Measurements from ENCODE around the gene GYPE.
"Not testable (repeated sequence)": the region's sequence is repeated elsewhere in the genome, so short reads cannot be mapped to it uniquely, and the experiment has no call there.

GYPE gene

DNA sequence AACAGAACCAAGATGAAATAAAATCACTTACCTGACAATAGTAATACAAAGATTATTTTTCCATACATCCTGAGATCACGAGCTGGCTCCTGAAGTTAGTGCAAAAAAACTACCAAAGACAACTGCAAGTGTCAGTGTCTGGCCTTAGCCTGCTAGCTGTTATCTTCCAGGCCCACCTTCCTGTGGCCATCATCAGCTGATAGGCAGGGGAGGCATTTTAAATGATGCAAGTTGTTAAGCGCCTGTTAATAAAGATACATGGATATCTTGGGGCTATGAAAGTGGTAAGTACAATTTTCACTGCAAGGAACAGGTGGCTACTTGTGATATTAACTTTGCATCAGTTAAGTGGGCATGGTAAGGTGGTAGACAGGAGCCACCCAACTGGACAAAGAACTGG, at the start of gene GYPE:
TSS of gene GYPE (minus strand) at position 120 of the 400 bp plus-strand sequence. CDS start at position 68, 52 bp downstream.
- not testable (repeated sequence) for DNase-seq (ENCODE audit: low read depth)

DNA sequence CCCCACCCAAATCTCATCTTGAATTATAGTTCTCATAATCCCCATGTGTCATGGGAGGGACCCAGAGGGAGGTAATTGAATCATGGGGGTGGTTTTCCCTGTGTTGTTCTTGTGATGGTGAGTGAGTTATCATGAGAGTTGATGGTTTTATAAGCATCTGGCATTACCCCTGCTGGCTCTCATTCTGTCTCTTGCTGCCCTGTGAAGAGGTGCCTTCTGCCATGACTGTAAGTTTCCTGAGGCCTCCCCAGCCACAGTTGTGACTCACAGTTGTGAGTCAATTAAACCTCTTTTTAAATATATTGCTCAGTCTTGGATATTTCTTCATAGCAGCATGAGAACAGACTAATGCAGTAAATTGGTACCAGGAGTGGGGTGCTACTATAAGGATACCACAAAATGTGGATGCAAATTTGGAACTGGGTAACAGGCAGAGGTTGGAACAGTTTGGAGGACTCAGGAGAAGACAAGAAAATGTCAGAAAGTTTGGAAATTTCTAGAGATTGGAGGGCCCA, 46.2 kb upstream of the GYPE start:
- not testable (repeated sequence) for DNase-seq (ENCODE audit: low read depth)

DNA sequence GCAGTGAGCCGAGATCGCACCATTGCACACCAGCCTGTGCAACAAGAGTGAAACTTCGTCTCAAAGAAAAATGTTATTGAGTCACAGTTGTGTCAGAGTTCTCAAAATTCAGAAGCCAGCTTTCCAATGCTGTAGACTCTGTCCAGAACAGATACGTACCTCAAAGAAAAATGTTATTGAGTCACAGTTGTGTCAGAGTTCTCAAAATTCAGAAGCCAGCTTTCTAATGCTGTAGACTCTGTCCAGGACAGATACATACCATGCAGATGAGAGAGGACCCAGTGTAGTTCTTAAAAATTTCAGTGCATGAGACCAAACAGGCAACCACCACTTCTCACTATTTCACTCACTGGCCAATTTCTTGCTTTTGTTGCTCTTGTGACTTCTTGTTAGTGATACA, 45.6 kb upstream of the GYPE start:
- DNase-seq (ENCODE audit: low read depth) = not testable (repeated sequence)

DNA sequence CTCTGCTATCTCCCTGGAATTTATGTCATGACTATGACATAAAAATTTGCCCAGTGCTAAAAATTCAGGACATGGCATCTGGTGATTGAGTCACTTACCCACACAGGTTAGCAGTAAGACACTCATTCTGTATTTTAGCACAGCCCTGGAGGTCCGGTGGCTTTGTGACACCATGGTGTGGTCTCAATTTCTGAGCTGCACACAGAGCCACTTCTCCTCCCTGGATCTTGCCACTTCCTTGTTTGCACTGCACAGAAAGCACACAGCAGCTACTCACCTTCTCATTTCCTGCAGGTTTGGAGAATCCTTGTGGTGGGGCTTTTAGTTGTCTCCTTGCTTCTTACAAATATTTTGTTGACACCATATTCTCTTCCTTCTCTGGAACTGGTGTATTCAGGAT, 44.8 kb upstream of the GYPE start:
- DNase-seq (ENCODE audit: low read depth) = not testable (repeated sequence)

DNA sequence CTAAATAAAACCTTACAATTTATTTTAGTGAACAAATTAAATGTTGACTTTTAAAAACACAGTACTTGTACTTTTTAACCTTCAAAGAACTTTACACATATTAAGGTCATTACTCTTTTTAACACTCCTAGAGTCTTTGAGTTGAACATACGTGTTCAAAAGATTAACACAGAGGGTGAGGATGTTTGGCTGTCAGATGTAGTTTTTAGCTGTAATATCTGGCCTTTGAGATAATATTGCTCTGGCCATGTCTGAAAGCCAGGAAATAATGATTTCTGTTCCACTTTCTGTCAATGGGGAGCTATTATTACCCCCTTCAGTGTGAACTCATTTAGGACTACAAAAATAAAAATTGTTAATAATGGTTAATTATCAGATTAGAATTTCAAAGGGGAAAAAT, 42.1 kb upstream of the GYPE start:
- not testable (repeated sequence) for DNase-seq (ENCODE audit: low read depth)

DNA sequence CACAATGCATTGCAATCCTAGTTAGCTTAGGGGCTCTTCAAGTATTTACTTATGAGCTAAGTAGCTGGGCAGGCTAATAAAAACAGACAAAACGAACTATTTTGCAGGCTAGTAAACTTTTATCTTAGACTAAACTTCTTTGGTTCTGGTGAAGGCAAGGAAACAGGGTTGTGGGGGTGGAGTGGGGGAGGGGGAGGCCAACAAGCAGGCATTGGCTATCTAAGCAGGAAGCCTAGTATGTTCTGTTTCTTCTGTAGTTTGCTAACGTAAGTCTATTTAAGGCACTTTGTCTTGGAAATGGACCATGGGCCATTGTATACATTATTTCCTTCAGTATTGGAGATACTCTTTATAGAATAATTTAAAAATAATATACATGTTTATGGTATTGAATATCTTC, 35.3 kb upstream of the GYPE start:
- not testable (repeated sequence) for DNase-seq (ENCODE audit: low read depth)

DNA sequence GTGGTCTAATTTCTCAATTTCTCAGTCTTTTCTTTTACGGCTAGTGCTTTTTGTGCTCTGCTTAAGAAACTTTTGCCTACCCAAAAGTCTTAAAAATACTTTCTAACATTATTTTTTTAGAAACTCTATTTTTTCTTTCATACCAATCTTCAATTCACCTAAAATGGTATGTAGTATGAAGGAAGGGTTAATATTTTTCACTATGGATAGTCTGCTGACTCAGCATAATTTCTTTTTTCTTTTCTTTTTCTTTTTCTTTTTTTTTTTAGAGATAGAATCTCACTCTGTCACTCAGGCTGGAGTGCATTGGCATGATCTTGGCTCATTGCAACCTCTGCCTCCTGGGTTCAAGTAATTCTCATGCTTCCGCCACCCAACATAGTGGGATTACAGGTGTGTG, 34.2 kb upstream of the GYPE start:
- no peak for DNase-seq (ENCODE audit: low read depth)

DNA sequence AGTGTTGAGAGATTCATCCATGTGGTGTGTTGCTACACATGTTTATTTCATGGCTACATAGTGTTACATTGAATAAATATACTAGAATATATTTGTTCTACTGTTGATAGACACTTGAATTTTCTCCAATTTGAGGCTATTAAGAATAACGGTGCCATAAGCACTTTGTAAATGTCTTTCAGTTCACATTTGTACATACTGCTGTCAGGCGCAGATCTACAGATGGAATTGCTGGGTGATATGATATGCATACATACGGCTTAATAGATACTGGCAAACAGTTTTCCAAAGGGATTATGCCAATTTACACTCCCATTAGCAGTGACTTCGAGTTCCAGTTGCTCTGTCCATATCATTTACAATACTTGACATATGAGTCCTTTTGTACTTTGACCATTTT, 33.5 kb upstream of the GYPE start:
- not testable (repeated sequence) for DNase-seq (ENCODE audit: low read depth)

DNA sequence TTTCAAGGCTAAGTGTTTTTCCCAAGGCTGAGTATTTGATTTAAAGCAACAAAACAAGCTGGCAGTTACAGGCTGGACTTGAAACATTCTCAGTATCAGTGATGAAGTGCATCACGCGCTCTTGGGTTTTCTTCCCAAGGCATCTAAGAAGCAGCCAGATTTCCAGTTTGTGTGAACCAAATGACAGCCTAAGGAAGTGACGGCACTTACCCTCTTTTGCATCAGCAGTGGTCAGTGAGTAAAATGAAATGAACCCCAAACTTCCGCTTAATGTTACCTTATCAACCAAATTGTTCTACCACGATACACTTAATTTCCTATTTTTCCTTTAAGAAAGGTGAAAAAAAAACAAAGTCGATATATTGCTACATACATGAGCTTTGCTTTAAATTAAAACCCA, 15.8 kb upstream of the GYPE start:
- no peak for DNase-seq (ENCODE audit: low read depth)

DNA sequence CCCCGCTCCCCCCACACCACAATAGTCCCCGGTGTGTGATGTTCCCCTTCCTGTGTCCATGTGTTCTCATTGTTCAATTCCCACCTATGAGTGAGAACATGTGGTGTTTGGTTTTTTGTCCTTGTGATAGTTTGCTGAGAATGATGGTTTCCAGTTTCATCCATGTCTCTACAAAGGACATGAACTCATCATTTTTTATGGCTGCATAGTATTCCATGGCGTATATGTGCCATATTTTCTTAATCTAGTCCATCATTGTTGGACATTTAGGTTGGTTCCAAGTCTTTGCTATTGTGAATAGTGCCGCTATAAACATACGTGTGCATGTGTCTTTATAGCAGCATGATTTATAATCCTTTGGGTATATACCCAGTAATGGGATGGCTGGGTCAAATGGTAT, 11.1 kb upstream of the GYPE start:
- not testable (repeated sequence) for DNase-seq (ENCODE audit: low read depth)

DNA sequence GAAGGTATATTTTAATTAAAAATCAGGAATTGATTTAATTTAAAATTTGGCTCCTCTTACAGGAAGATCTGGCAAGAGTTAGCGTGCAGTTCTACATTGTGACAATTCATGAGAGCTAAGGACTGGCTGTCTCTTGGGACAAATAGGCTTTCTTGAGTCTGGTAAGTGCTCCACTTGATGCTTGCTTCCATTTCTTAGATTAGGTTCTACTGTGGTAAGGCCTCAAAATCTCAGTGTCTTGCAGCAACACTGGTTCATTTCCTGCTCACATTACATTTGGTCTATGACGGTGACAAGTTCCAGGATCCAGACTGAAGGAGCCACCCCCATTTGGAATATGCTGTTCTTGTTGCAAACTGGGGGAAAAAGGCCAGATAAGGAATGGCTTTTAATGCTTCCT, 7.1 kb upstream of the GYPE start:
- not testable (repeated sequence) for DNase-seq (ENCODE audit: low read depth)

DNA sequence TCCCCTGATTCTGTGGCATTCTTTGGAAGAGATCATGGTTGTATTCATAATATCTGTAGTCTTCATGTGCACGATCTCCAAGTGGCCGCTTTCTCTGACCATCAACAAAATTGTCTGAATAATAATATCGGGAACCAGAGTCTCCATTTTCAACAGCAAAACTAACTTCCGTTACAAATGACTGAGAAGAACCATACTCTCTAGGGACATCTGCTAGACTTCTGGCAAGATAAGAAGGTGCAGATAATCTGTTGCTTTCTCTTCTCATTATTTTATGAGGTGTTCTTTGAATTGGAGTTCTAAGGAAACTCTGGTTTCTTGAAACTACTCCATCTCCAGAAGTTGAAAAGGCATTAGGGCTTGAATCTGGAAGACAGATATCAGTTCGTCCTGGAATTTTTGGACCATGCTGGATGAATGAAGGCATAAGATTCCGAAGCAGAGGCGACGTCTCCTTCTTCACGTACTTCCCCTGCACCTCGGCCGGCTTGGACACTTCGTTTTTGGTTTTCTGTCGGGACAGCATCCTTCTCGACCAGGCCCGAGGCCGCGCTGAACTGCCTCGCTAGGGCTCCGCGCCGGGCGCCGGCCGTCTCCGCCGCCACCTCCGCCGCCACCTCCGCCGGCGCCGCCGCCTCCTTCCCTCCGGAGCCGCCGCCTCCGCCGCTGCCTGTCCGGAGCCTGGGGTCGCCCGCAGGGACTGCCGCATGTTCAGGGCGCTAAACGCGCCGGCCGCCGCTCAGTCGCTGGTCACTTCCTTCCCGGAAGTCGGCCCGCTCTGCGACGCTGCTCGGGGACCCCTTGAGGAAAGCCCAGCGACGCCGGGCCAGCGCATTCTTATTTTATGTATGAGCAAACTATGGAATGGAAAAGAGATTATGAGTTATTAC, 6.4 kb upstream of the GYPE start:
- not testable (repeated sequence) for DNase-seq (ENCODE audit: low read depth)

DNA sequence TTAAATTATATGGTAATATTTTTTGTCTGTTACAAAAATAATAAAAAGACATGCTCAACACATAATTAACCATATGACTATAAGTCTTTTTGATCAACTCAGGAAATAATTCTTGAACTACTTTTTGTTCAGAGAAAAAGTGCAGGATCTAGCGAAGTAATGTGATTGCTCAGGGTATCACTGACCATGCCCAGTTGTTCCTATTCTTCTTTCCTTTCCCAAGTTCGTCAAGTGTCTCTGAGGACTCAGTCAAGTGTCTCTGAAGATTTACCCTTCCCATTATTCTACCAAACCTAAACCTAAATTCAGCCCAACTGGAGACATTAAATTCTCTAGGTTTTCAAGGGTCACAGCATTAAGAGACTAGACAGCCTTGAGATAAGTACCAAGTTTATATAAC, 5.5 kb upstream of the GYPE start:
- not testable (repeated sequence) for DNase-seq (ENCODE audit: low read depth)

DNA sequence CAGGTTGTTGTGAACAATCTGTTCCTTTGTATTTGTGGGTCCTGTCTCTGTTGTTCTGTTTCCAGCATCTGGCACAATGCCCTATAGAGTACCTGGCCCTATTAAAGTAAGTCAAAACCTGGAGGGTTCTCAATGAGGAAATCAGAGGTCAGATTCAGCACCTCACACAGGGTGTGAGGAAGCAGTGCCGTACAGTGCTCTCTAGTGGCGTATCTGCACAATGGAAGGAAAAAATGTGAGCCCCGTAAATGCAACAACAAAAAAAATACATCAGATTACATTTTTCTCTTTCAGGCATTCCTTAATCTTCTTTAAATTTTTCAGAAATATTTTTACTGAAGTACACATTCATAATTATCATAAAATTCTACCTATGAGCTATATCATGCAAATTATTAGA, 2.5 kb upstream of the GYPE start:
- DNase-seq (ENCODE audit: low read depth) = not testable (repeated sequence)

DNA sequence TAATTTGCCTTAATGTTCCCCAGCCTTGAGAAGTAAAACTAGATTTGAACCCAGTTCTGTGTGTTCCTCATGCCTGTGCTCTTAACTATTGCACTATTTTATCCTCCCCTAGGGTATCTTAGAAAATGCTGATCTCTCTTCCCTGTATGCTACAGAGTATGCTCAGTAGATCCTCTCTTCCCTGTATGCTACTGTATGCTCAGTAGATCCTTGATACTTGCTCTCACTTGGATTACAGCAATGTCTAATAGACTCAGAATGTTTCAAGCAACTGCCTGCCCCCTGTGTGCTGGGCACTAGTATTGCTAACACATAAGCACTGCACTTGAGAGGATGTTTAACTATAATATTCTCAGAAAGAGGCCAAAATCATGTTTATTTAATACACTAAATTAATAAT, 928 bp downstream of the GYPE start:
- not testable (repeated sequence) for DNase-seq (ENCODE audit: low read depth)

DNA sequence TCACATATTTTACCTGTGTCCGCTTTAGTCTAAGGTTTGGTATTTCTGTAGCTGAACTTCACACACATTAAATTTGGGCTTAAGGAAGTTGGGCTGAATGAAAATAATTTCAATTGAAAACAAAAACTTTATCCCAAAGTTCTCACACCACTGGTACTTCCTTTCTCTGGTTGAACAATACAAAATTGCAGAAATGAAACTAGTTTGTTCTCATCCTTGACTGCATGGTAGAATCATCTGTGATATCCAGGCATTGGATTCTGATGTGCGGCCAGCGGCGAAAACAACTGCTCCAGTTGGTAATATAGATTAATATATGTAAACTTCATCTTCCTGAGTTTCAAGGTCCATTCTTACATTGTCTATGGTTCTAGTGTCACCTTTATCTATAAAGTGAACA, 15.0 kb downstream of the GYPE start:
- not testable (repeated sequence) for DNase-seq (ENCODE audit: low read depth)

DNA sequence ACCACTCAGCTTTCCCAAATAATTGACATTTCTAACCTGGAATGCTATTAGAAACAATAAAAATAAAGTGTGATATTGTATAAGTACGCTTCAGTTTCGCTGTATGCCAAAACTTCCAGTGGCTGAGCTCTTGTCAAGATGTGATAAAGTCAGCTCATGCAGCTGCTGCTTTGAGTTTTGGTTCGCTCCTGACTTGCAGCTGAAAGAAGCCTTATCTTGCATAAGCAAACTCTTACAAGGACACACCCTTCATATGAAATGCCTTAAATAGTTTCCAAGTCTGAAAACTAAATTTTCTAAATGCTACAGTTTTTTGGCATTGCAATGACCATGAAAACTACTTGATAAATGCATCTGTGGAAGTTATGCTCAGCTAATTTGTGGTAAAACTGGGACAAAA, 17.2 kb downstream of the GYPE start:
- not testable (repeated sequence) for DNase-seq (ENCODE audit: low read depth)

DNA sequence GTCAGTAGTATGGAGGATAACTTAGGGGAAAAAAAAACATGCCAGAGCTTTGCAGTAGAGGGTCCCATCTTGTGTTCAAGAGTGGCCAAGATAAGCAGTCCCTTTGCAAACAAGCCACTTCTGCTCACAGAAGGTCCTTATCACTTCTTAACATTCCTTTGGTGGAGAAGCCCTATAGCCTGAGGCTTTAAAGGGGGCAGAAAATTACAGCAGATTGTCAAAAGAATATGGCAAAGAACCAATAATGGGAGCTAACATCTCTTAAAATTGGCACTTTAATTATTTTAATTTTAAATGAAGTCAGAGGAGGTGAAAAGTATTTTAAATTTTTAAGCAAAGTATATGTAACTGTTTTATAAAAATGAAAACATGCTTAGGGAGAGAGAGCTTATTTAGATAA, 20.4 kb downstream of the GYPE start:
- not testable (repeated sequence) for DNase-seq (ENCODE audit: low read depth)

DNA sequence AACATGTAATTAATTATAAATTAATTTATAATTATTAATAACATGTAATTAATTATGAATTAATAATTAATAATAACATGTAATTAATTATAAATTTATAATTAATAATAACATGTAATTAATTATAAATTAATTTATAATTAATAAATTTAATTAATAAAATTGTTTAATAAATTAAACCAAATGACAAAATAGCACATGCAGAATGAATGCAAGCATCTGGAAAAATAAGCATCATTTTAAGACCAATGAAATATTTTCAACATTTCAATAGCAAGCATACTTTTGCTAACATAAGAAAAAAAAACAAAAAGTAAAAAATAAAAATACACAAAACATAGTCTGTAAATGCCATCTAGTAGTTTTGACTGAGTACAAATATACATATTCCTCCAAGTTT, 21.8 kb downstream of the GYPE start:
- no peak for DNase-seq (ENCODE audit: low read depth)

DNA sequence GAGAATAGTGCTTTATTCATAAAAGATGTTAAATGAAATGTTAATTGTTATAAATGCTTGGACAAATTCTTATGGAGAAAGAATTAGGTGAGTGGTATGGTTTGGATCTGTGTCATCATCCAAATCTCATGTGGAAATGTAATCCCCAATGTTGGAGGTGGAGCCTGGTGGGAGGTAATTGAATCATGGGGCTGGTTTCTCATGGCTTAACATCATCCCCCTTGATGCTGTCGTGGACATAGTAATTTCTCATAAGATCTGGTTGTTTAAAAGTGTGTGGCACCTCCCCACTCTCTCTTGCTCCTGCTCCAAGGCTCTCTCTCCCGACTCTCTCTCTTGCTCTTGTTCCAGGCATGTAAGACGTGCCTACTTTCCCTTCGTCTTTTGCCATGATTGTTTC, 22.5 kb downstream of the GYPE start:
- DNase-seq (ENCODE audit: low read depth) = no peak

DNA sequence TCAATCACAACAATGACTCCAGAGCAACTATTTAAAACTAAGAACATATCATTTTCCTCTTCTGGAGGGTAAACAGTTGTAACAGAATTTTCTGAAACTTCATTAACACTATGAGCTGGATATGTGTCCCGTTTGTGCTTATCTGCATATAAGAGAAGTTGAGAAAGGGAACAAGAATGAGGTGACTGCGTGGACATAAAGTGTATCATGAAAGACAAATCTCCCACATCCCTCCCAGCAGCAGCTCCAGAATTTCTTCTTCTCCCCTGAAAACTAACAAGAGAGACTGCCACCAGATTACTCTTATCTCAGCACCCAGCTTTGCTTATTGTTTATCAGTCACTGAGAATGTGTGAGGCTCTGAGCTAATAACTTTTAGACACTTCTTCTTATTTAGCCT, 25.8 kb downstream of the GYPE start:
- DNase-seq (ENCODE audit: low read depth) = not testable (repeated sequence)

DNA sequence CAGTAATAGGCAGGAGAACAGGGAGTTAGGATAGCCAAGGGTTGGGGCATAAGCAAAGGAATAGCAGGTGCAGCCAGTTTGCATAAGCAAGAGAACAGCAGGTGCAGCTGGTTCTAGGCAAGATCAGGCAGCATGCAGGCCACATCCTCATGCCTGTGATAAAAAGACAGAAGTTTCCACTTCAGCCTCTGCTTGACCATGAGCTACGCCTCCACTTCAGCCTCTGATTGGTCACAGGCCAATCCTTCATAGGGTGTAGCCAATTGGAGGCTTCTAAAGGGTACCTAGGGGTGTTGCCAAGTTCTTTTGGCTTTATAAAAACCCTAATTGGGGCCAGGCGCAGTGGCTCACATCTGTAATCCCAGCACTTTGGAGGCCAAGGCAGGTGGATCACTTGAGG, 30.0 kb downstream of the GYPE start:
- not testable (repeated sequence) for DNase-seq (ENCODE audit: low read depth)

DNA sequence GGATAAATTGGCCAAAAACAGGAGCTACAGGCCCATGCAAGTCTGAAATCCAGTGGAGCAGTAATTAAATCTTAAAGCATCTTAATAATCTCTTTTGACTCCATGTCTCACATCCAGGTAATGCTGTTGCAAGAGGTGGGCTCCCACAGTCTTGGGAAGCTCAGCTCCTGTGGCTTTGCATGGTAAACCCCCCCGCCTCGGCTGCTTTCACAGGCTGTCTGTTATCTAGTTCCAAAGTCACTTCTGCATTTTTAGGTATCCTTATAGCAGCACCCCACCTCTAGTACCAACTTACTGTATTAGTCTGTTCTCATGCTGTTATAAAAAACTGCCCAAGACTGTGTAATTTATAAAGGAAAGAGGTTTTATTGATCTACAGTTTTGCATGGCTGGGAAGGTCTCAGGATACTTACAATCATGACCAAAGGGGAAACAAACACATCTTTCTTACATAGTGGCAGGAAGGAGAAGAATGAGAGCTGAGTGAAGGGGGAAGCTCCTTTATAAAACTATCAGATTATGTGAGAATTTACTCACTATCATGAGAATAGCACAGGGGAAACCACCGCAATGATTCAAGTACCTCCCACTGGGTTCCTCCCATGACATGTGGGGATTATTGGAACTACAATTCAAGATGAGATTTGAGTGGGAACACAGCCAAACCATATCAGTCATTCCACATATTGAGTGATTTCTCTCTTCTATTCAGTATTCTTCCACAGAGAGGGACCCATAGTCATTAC, 34.7 kb downstream of the GYPE start:
- DNase-seq (ENCODE audit: low read depth) = not testable (repeated sequence)
